GM19035 (cell line): ENCODE data around the gene LDLRAD4.
A peak's percentile ranks its signal among the peaks of the same experiment; 100 is the strongest.

Source experiments
- ATAC-seq: cut with Tn5 transposase; IDR thresholded peaks from one replicate; pipeline ENCODE4 v1.9.1; 2021; ENCODE audit not compliant: unreplicated experiment

The LDLRAD4 gene

DNA sequence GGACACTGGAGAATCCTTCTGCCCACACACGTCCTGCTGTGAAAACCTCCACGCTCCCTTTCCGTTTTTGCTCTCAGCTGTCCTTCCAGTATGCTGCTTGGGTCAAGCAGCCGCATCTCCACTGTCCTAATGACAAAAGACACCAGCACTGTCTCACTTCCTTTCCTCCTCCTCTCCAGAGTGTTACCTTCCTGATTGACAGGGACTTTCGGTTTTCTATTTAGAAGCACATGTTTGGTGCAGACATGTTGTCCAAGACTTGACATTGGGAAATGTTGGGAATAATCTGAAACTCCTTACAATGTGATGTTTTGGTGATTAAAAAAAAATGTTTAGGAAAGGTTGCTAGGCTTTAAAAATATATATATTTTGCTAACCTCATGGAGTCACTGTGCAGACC is 281.2 kb downstream of the LDLRAD4 start:
- no peak for ATAC-seq

DNA sequence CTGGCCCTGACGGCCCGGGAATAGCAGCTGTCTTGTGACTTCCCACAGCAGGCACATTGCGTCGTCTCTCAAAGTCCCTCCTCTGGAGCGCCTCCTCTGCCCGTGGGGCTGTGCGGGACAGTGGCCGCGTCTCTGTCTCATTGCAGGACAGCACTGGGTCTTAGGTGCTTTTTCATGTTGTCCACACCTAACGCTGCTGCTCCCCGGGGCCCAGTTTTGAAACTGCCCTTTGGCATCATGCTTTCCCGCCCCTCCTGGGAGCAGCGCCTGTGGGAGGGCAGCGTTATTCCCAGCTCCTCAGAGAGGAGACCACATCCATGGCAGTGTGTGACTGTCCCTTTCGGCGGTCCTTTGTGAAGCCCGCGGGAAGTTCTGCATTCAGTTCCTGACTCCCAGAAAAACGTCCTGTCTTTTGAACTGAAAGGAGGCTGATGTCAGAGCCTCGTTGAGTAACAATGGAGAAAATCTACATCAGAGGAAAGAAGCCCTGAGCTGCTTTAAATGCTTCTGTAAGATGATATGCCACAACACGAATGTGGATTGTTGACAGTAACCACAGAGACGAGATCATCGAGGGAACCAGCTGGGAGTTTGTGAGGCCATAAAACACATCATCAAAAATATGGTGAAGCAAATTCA is 281.8 kb downstream of the LDLRAD4 start:
- ATAC-seq: no peak

DNA sequence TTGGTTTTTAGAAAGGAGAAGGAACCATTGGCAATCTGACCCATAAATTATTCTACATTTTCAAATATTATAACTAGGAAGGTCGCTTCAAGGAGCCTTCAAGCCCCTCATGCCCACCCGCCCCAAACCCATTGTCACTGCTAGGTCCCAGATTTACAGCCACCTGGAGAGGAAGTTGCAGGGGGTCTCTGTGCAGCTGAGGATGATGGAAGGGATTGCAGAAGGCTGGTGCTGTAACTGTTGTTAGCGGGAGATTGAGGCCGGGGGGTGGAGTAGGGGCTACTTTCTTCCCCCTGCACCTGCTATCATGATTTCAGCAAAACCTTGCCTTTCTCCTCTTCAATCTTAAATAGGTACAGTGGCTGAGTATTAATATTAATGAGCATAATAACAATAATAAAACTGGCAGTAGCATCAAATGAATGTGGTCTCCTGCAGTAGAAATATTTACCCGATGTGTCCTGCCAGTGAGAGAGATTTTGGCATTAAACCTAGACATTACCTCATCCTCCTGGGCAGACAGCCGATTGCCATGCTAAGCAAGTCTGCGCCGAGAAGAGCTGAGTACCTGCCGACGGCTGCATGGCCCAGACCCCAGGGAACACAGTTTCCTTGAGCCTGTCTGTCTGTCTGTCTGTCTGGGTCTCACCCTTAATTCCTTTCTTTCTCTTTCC is 282.4 kb downstream of the LDLRAD4 start:
- ATAC-seq: no peak

DNA sequence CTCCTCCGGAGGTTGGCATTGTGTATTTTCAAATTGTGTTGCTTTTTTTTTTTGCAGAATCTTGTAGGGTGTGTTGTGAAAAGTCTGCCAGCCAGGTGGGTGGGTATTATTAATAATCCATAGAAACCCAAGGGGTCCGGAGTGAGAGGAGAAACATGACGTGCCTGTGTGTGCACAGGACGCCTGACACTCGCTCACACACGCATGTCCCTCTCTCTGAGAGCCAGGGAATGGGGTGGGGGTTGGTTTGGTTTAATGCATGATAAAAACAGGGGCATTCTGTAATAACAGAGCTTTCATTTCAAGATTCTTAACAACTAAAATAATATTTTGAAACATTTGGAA is 283.0 kb downstream of the LDLRAD4 start:
- no peak for ATAC-seq

DNA sequence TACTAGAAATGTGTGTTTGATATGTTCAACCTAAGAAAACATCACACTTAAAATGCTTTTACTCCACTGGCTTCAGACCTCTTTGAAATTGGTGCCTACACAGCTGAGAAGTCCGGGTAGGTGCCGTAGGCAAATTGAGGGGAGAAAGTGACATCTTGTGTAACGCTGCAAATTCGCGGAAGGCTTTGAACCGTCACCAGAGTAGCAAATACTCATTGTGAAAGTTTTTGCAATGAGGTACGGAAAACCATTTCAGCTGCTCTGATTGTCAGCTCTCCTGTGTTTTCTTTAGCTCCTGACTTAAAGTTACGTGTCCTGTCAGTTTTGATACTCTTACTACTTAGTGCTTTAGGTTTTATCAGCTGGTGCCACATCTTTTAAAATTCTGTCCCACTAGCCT is 283.3 kb downstream of the LDLRAD4 start:
- peak; percentile 96 for ATAC-seq

DNA sequence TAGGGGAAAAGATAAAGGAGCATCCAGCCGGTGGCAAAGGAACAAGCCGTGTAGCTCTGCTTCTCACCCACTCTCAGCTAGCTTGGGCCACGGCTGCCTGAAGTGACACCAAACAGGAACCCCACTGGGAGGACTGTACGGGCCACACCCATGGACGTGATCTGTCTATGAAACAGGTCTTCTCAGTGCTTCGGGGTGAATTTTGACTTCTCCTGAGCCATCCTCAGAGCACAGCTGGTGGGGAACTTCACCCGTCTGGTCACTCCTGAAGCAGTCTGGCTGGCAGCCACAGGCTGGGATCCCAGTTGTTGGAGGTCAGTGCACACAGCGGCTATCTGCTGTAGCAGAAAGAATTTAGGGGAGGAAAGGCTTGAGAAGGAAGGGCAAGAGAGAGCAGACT is 284.0 kb downstream of the LDLRAD4 start:
- ATAC-seq: no peak

DNA sequence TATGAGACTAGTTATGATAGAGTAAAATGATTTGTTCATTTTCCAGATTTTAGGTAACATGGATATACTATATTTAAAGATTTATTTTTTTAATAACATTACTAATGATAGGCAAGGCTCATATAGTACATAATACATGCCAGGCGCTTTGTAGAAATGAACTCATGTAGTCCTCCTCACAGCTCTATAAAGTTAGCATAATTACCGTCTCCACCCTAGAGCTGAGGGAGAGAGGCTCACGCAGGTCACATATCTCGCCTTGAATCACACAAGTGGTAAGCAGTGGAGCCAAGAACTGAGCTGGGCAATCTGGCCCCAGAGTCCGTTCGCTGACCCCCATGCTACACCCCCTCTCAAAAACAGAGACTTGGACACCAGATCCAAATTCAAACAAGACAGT is 285.3 kb downstream of the LDLRAD4 start:
- ATAC-seq: no peak

DNA sequence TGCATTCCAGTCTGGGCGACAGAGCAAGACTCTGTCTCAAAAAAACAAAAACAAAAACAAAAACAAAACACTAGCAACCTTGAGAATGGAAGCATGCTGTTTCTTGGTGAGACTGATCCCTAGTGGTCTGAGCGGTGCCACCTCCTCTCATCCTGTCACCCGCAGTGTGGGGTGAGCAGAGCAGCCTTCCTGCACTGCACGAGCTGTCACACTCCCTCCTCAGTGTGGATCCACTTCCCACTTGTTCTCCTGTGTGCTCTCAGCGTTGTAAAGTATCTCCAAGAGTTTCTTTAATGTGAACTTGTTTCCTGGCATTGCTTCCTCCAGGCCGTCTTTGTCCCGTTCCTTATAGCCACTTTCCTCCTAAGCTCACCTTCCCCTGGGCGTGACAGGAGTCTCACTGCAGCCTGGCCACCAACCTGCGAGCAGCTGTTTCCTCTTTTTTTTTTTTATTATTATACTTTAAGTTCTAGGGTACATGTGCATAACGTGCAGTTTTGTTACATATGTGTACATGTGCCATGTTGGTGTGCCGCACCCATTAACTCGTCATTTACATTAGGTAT is 287.3 kb downstream of the LDLRAD4 start:
- no peak for ATAC-seq

DNA sequence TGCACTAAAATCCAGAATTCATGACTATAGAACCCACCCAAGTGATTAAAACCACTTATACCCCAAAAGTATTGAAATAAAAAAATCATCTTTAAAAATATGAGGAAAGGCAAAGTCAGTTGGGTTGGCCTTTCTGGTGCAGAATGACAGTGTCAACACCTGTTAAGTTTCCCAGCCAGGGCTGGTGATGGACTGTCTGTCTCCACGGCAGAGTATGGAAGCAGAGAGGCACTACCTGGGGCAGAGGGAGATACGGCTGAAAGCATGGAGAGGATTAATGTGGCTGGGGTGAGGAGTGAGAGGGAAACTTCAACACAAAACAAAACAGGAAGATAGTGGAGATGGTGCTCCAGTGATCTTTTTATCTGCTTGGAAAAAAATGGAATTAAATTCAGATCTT is 292.0 kb downstream of the LDLRAD4 start:
- no peak for ATAC-seq

DNA sequence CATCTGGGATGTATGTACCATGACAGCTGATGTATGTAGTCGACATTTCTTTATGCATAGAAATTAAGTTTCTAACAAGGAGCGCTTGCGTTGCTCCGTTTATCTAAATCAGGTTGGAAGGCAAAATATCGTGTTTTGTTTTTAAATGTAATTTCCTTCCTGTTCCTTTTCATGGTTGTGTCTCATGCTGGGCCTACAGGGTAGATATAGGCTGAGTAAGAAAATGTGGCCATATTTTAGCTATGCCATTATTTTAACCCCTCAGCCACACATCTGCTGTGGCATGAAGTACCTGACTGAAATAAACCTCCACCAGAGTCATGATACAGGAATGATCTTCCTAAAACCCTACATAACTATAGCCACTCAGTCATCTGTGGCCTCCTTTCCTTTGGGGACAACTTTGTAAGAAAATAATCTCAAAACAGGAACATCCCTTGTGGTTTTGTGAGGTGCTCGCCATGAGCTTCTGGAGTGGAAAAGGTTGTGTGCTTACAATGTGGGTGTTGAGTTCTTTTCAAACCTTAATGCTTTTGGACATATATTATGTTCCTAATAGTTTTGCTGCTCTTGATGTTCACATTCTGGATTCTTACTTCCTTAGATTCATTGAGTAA is 293.5 kb downstream of the LDLRAD4 start:
- ATAC-seq: no peak

DNA sequence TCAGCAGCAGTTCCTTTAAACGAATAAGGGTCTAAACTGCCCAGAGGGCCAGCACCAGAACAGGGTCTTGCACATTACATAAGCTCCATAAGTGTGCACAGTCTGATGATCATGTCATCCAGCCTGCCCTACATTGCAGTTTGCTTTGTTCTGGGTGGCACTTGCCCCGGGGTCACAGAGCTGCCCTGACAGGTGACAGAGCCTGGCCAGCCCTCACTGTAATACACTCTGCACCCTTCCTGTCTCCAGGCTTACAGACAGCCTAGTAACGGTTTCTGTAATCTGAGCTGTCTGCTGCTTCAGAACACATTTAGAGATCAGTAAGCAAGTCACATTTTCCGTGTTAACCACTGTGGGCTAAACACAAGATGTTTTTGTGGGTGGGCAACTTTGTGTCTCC is 294.5 kb downstream of the LDLRAD4 start:
- no peak for ATAC-seq

DNA sequence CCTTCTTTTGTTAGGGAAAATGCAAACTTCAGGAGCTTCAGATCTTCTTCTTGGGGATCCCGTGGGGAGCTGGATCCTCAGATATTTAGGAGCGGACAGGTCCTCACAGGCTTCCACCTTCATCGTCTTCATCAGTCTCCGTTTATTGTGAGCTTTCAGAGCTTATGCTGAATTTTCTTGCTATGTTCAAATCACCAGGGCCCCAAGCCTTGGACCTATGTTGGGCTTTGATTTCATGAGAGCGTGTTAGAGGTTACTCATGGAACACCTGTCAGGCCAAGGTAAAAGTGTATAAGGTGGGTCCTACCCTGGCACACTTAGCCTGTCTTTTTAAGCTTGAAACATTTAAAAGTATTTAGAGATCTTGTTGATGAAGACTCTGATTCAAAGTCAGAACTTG is 294.9 kb downstream of the LDLRAD4 start:
- no peak for ATAC-seq

DNA sequence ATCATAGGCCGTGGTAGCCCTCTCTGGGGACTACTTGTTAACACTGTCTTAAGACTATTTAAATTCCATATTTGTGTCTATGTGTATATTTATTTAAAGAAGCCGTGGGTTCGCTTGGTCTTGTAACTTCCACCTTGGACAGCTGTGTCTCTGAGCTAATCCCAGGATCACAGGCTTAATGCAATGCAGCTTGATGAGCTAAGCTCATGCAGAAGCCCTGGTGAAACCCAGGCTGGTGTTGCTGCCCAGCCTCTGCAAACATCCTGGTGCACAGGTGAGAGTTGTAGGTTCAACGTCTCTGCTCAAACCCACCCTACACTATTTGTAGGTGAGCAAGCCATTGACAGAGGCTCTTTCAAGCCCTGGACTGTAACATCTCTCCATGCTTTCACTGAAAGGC is 296.0 kb downstream of the LDLRAD4 start:
- no peak for ATAC-seq

DNA sequence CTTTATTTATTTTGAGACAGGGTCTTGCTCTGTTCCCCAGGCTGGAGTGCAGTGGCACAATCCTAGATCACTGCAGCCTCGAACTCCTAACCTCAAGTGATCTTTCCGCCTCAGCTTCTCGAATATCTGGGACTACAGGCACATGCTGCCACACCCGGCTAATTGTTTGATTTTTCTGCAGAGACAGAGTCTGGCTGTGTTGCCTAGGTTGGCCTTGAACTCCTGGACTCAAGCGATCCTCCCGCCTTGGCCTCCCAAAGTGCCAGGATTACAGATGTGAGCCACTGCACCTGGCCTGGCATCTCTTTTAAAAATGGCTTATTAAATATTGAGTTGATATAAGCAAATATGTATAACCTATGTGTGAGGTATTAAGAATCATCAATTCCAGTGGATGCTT is 298.3 kb downstream of the LDLRAD4 start:
- no peak for ATAC-seq

DNA sequence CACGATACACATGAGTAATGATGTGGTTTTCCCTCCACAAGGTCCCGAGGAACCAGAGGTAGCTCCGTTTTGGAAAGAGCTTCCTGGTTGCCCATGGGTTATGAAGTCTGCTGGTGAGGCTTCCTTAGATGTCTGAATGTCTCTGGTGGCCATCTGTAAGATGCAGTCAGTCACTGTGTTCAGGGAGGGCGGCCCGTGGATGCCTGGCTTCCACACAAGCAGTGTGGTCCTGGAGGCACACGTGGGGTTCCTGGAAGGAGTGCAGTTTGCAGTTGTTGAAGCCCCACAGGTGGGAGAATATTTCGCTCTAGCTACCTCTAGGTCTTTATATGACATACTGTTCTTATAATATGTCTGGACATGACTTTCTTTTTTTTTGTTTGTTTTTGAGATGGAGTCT is 298.8 kb downstream of the LDLRAD4 start:
- ATAC-seq: no peak

DNA sequence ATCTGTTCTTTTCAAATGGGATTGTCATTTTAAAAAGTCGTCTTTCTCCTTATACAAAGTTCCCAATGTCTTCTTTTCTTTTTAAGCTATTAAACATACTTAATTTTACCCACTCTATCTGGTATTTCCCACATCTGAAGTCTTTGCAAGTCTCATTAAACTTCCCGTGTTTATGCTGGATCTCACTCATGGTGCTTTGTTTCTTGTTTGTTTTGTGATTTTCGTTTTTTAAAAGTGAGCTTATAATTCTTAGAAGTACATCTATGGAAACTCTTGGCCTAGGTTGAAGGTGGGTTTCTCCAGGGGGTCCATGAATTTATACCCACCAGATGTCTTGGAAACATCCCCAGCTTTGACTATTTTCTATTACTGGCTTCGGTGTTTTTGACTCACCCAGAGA is 299.8 kb downstream of the LDLRAD4 start:
- no peak for ATAC-seq

DNA sequence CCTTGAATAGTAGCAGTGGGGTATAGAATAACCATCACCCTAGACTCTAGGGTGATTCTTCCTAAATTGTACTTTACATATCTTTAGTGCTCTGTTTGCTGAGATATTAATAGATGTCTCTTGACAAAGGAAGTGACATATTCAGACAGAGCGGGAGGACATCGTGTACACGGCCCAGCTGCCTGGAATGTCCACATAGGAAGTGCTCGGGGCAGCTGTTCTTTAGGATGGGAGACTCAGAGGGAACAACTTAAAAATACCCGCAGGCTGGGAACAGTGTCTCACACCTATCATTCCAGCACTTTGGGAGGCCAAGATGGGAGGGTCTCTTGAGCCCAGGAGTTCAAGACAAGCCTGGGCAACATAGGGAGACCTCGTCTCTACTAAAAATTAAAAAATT is 301.7 kb downstream of the LDLRAD4 start:
- ATAC-seq: no peak

DNA sequence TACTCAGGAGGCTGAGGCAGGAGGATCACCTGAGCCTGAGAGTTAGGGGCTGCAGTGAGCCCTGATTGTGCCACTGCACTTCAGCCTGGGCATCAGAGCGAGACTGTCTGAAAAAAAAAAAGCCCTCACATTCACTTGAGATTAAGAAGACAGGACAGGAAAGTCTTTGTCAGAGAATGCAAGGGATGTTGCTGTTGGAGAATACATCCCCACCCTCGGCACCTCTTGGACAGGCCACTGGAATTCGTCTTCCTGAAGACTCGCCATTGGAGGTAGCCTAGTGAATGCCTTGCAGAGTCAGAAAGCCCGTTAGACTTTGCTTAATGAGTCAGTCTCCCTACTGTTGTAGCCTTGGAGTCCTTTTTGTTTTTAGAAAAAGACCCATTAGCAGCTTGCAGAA is 302.2 kb downstream of the LDLRAD4 start:
- ATAC-seq: no peak

DNA sequence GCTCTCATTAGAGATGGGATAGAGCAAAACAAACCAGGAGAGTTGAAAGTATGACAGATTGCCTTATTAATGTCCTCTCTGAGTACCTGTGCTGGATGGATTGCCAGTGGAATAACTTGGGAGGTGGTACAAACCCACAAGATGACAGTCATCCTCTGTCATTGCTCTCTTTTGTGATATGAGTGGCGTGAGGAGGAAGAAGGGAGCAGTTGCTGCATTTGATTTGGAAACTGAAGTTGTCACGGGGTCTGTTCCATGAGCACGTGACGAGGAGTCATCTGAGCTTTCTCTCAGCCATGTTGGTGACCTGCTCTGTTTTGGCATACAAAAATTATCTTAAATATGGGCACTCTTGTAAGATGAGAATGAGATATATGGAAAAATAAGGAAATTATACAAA is 302.9 kb downstream of the LDLRAD4 start:
- no peak for ATAC-seq

DNA sequence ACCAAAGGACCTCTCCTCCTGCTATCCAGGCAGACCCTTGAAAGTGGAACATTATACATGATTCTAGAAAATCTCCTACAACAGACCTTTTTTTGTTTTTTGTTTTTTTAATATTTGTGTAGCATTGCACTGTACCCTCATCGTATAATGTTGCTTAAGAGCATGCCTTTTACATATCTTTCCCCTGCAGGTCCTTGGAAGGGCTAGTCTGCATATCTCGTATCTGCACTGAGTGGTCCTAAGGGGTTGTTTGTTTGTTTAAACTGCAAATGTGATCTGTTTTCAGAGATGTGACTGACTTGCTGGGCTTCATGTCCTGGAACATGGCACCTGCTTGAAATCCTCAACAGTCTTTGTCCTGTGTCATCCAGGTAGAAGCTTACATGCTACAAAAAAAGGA is 303.7 kb downstream of the LDLRAD4 start:
- ATAC-seq: no peak

DNA sequence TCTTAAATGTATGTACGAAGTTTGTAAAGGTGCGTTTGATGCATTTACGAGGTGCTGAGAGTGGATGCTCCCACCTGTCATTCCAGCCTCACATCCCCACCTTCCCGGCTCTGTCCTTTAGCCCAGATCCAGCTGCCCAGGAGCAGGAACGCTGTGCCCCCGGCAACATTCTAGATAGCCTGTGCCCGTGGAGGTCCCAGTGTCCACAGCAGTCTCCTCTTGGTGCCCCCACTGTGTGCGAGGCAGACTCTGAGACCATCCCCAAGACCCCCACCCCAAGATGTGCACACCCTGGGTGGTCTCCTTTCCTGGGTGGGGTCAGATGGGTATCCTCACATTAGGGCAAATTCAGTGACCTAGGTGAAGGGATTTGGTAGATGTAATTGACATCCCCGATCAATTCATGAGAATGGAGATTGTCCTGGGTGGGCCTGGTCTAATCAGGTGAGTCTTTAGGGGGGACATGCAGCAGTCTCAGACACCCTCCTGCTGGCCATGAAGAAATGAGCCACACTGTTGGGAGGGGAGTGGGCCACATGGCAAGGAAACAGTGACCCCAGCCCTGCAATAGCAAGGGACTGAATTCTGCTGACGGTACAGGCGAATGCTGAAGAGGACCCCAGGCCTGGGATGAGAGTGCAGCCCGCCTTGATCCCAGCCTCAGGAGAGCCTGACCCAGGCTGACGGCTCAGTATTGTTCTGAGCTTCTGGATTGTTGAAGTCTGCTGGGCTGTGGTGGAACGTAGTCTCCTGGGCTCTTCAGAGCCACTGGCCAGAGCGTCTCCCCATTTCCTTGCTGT is 304.5 kb downstream of the LDLRAD4 start:
- no peak for ATAC-seq

DNA sequence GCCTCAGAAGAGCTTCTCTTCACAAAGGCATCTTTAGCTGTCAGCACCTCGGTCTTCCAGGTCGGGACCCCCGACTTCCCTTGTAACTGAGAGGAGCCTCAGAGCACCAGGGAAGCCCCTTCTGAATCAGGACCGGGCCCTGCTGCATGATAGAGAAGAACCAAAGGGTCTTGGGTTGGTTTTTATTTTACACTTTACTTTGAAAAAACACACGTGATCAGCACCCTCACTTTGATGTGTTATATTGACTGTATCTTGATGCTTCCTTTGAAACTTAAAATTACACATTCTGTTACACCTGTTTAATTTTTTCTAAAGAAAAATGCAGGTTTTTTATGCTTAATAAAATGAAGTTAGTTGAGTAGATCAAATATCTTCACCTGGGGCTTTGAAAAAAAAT is 305.5 kb downstream of the LDLRAD4 start:
- no peak for ATAC-seq
